ENCODE measurements around the gene MGAT3. TPM values are rescaled to one million over a fixed set of nuclear protein-coding genes. Genes with fewer than 3 reads are reported as not detected.
A peak's percentile ranks its signal among the peaks of the same experiment; 100 is the strongest.

MGAT3 gene
- total RNA-seq, 1 donor from 2014 or later: 0.44 TPM

GRCh38 chr22:39452740-39453040 is 4.1 kb upstream of the MGAT3 start:
- no peak for ATAC-seq

GRCh38 chr22:39453765-39454378 is 2.9 kb upstream of the MGAT3 start:
- ATAC-seq: no peak

GRCh38 chr22:39454385-39454871 is 2.4 kb upstream of the MGAT3 start:
- peak; percentile 41 for ATAC-seq

GRCh38 chr22:39457198-39457555 is 365 bp downstream of the MGAT3 start:
- no peak for ATAC-seq

- no peak for ATAC-seq
Measured at GRCh38 chr22:39457556-39458443, 988 bp downstream of the MGAT3 start.

GRCh38 chr22:39458444-39459083 is 1.8 kb downstream of the MGAT3 start:
- ATAC-seq: no peak

GRCh38 chr22:39459681-39460080 is 2.9 kb downstream of the MGAT3 start:
- ATAC-seq: no peak

- ATAC-seq: no peak
Measured at GRCh38 chr22:39462443-39463221, 5.8 kb downstream of the MGAT3 start.

- ATAC-seq: no peak
Measured at GRCh38 chr22:39463277-39463676, 6.5 kb downstream of the MGAT3 start.

- peak; percentile 37 for ATAC-seq
Measured at GRCh38 chr22:39463931-39464390, 7.1 kb downstream of the MGAT3 start.

GRCh38 chr22:39466228-39467006 is 9.6 kb downstream of the MGAT3 start:
- no peak for ATAC-seq

GRCh38 chr22:39467390-39467895 is 10.6 kb downstream of the MGAT3 start:
- ATAC-seq: no peak

GRCh38 chr22:39468487-39469325 is 11.9 kb downstream of the MGAT3 start:
- no peak for ATAC-seq

- no peak for ATAC-seq
Measured at GRCh38 chr22:39469326-39469680, 12.5 kb downstream of the MGAT3 start.

- no peak for ATAC-seq
Measured at GRCh38 chr22:39469681-39470450, 13.1 kb downstream of the MGAT3 start.

GRCh38 chr22:39470451-39471291 is 13.9 kb downstream of the MGAT3 start:
- no peak for ATAC-seq

- peak; percentile 24 for ATAC-seq
Measured at GRCh38 chr22:39471381-39472141, 14.7 kb downstream of the MGAT3 start.
